DOHH2 (cell line): ENCODE results near the gene ADAM29.

ENCODE experiments used
- EZH2phosphoT487 ChIP-seq: fragments of 200-600 bp; sonication (generic); IDR thresholded peaks from 2 replicates; pipeline ENCODE4 v1.6.1; 2017; ENCODE audit warnings: borderline replicate concordance, mild to moderate bottlenecking, antibody characterized with exemption, low read length, moderate library complexity, mixed read lengths
- TF ChIP-seq, protein P1 (sequence below): fragments of 200-600 bp; sonication (generic); IDR thresholded peaks from one replicate; pipeline ENCODE4 v1.5.1; 2014; ENCODE audit warnings: antibody characterized with exemption, mild to moderate bottlenecking, low read depth, low read length; ENCODE audit not compliant: poor library complexity, severe bottlenecking

DNA sequence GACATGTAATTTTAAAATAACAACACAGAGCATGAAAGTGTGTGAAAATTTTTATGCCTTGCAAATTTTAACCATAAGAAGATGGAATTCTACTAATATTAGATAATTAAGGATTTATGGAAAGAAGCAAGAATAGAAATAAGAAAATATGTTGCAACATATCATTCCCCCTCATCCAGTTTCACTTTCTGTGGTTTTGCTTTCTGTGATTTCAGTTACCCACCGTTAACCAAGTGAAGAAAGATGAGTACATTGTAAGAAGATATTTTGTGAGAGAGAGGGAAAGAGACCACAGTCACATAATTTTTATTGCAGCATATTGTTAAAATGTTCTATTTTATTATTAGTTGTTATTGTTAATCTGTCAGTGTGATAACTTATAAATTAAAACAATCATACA is 77.9 kb downstream of the ADAM29 start:
- TF ChIP-seq, protein P1, sequence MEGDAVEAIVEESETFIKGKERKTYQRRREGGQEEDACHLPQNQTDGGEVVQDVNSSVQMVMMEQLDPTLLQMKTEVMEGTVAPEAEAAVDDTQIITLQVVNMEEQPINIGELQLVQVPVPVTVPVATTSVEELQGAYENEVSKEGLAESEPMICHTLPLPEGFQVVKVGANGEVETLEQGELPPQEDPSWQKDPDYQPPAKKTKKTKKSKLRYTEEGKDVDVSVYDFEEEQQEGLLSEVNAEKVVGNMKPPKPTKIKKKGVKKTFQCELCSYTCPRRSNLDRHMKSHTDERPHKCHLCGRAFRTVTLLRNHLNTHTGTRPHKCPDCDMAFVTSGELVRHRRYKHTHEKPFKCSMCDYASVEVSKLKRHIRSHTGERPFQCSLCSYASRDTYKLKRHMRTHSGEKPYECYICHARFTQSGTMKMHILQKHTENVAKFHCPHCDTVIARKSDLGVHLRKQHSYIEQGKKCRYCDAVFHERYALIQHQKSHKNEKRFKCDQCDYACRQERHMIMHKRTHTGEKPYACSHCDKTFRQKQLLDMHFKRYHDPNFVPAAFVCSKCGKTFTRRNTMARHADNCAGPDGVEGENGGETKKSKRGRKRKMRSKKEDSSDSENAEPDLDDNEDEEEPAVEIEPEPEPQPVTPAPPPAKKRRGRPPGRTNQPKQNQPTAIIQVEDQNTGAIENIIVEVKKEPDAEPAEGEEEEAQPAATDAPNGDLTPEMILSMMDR = no peak
- TF ChIP-seq EZH2phosphoT487 = no peak
